IMR-90 (cell line): ENCODE data around the gene SLC35F3. TPM values are rescaled to one million over a fixed set of nuclear protein-coding genes. Genes with fewer than 3 reads are reported as not detected.
A peak's percentile ranks its signal among the peaks of the same experiment; 100 is the strongest.

ENCODE experiments used
- ATAC-seq: fragments of 200-7000 bp; cut with Tn5 transposase; 2 replicates; pipeline ENCODE4 v1.9.1; 2020; ENCODE audit warnings: low read depth, mild to moderate bottlenecking, moderate library complexity
- BruUV-seq: library from RNA; stranded (reverse); fragments of 400-500 nt; replicated peaks from 2 replicates; lab custom pipeline; 2021; lab: Mats Ljungman, UMichigan
- CTCF ChIA-PET: fragments of 300-600 bp; formaldehyde crosslinking; extraction: SDS; loops from one replicate; lab custom pipeline; 2021; ENCODE audit warnings: antibody characterized with exemption; lab: Yijun Ruan, JAX
- POLR2A ChIA-PET: fragments of 300-600 bp; sonication (Branson Sonifier 250); formaldehyde crosslinking; loops from one replicate; lab custom pipeline; 2022; ENCODE audit warnings: antibody characterized with exemption; ENCODE audit not compliant: unreplicated experiment; lab: Charles Lee
- DNase-seq: peaks from one replicate; pipeline ENCODE4 v3.0.0; 2013
- H2AFZ ChIP-seq: replicated peaks from 2 replicates; pipeline ENCODE3; 2013; ENCODE audit warnings: low read length, mild to moderate bottlenecking; ENCODE audit not compliant: poor library complexity
- H2AK5ac ChIP-seq: 2 replicates; pipeline ENCODE4 v1.6.1; 2013; ENCODE audit warnings: low read depth, low read length, inconsistent platforms
- H2AK9ac ChIP-seq: replicated peaks from 2 replicates; pipeline ENCODE3; 2013; ENCODE audit warnings: mild to moderate bottlenecking, low read depth, low read length, moderate library complexity; ENCODE audit not compliant: poor library complexity
- H2BK120ac ChIP-seq: 2 replicates; pipeline ENCODE4 v1.6.1; 2013; ENCODE audit warnings: low read depth, low read length, inconsistent platforms
- H2BK15ac ChIP-seq: 3 replicates; pipeline ENCODE4 v1.6.1; 2013; ENCODE audit warnings: low read depth, low read length, inconsistent platforms
- H2BK20ac ChIP-seq: 2 replicates; pipeline ENCODE4 v1.6.1; 2013; ENCODE audit warnings: low read depth, mild to moderate bottlenecking, inconsistent platforms, low read length, moderate library complexity
- H2BK5ac ChIP-seq: 2 replicates; pipeline ENCODE4 v1.6.1; 2013; ENCODE audit warnings: mild to moderate bottlenecking, low read depth, low read length, inconsistent platforms; ENCODE audit not compliant: poor library complexity, severe bottlenecking
- H3K14ac ChIP-seq: replicated peaks from 2 replicates; pipeline ENCODE4 v1.6.1; 2013; ENCODE audit warnings: low read depth, low read length, inconsistent platforms
- H3K18ac ChIP-seq: 2 replicates; pipeline ENCODE4 v1.6.1; 2013; ENCODE audit warnings: low read depth, low read length, control low read depth
- H3K23ac ChIP-seq: 2 replicates; pipeline ENCODE4 v1.6.1; 2013; ENCODE audit warnings: low read depth, low read length, inconsistent platforms
- H3K27ac ChIP-seq: 2 replicates; pipeline ENCODE4 v1.5.1; 2013; ENCODE audit warnings: mild to moderate bottlenecking, control low read depth, low read length; ENCODE audit not compliant: insufficient read depth
- H3K27me3 ChIP-seq: 2 replicates; pipeline ENCODE4 v1.6.1; 2013; ENCODE audit warnings: low read length; ENCODE audit not compliant: control insufficient read depth, insufficient read depth
- H3K36me3 ChIP-seq: 2 replicates; pipeline ENCODE4 v1.6.1; 2013; ENCODE audit warnings: low read length, mixed read lengths; ENCODE audit not compliant: control insufficient read depth, insufficient read depth
- H3K4ac ChIP-seq: 2 replicates; pipeline ENCODE4 v1.6.1; 2013; ENCODE audit warnings: low read depth, low read length, inconsistent platforms
- H3K4me1 ChIP-seq: 2 replicates; pipeline ENCODE4 v1.6.1; 2013; ENCODE audit warnings: low read length, mixed read lengths; ENCODE audit not compliant: control insufficient read depth, insufficient read depth
- H3K4me2 ChIP-seq: 2 replicates; pipeline ENCODE4 v1.6.1; 2013; ENCODE audit warnings: low read depth, mild to moderate bottlenecking, control low read depth, low read length, moderate library complexity
- H3K4me3 ChIP-seq: 2 replicates; pipeline ENCODE4 v1.5.1; 2013; ENCODE audit warnings: low read depth, mild to moderate bottlenecking, control low read depth, low read length, moderate library complexity; ENCODE audit not compliant: insufficient read depth
- H3K56ac ChIP-seq: 2 replicates; pipeline ENCODE4 v1.6.1; 2013; ENCODE audit warnings: low read length, inconsistent platforms; ENCODE audit not compliant: insufficient read depth; ENCODE audit errors: extremely low read depth
- H3K79me1 ChIP-seq, 2 experiments: 2 replicates each; pipeline ENCODE4 v1.6.1; 2013; ENCODE audit warnings: low read length in 2 of 2, inconsistent platforms in 1 of 2, low read depth in 1 of 2
- H3K9ac ChIP-seq: 2 replicates; pipeline ENCODE4 v1.6.1; 2013; ENCODE audit warnings: low read depth, low read length, control low read depth
- H3K9me1 ChIP-seq: 2 replicates; pipeline ENCODE4 v1.6.1; 2013; ENCODE audit warnings: low read length, inconsistent platforms; ENCODE audit not compliant: insufficient read depth
- H3K9me3 ChIP-seq: 2 replicates; pipeline ENCODE4 v1.6.1; 2013; ENCODE audit warnings: low read length; ENCODE audit not compliant: control insufficient read depth, insufficient read depth
- H4K20me1 ChIP-seq: 2 replicates; pipeline ENCODE4 v1.6.1; 2013; ENCODE audit warnings: low read length, inconsistent platforms; ENCODE audit not compliant: insufficient read depth
- H4K5ac ChIP-seq: 2 replicates; pipeline ENCODE4 v1.6.1; 2013; ENCODE audit warnings: mild to moderate bottlenecking, low read depth, low read length, control low read depth
- H4K8ac ChIP-seq, 2 experiments: 2 replicates each; pipeline ENCODE4 v1.6.1; 2013; ENCODE audit warnings: low read depth in 2 of 2, low read length in 2 of 2, control low read depth in 1 of 2, inconsistent platforms in 1 of 2
- H4K91ac ChIP-seq: 2 replicates; pipeline ENCODE4 v1.6.1; 2013; ENCODE audit warnings: low read depth, low read length, inconsistent platforms; ENCODE audit not compliant: insufficient read depth
- BHLHE40 ChIP-seq: fragments of 150-350 bp; IDR thresholded peaks from 2 replicates; pipeline ENCODE4 v1.6.1; 2016; ENCODE audit warnings: mild to moderate bottlenecking, low read depth, low read length
- CEBPB ChIP-seq: IDR thresholded peaks from 2 replicates; pipeline ENCODE4 v1.6.1; 2012; ENCODE audit warnings: low read depth, low read length, improper control_type of control experiment
- CHD1 ChIP-seq: IDR thresholded peaks from 2 replicates; pipeline ENCODE4 v1.6.1; 2012; ENCODE audit warnings: low read depth, low read length, improper control_type of control experiment
- FOS ChIP-seq: fragments of 150-350 bp; IDR thresholded peaks from 2 replicates; pipeline ENCODE4 v1.6.1; 2016; ENCODE audit warnings: low read depth, low read length
- MAFK ChIP-seq: IDR thresholded peaks from 2 replicates; pipeline ENCODE4 v1.6.1; 2012; ENCODE audit warnings: low read depth, low read length, improper control_type of control experiment
- MAZ ChIP-seq: IDR thresholded peaks from 2 replicates; pipeline ENCODE4 v1.6.1; 2012; ENCODE audit warnings: low read depth, mild to moderate bottlenecking, low read length, improper control_type of control experiment, moderate library complexity, borderline replicate concordance
- MXI1 ChIP-seq: IDR thresholded peaks from 2 replicates; pipeline ENCODE4 v1.6.1; 2012; ENCODE audit warnings: low read depth, mild to moderate bottlenecking, low read length, moderate library complexity, borderline replicate concordance
- NFE2L2 ChIP-seq: fragments of 150-350 bp; IDR thresholded peaks from 2 replicates; pipeline ENCODE4 v1.6.1; 2016; ENCODE audit warnings: low read depth, mild to moderate bottlenecking, low read length
- POLR2A ChIP-seq: IDR thresholded peaks from 2 replicates; pipeline ENCODE4 v1.6.1; 2012; ENCODE audit warnings: mild to moderate bottlenecking, low read depth, low read length
- RAD21 ChIP-seq: IDR thresholded peaks from 2 replicates; pipeline ENCODE4 v1.6.1; 2012; ENCODE audit warnings: low read length, improper control_type of control experiment
- RCOR1 ChIP-seq: IDR thresholded peaks from 2 replicates; pipeline ENCODE4 v1.6.1; 2012; ENCODE audit warnings: mild to moderate bottlenecking, low read length, improper control_type of control experiment; ENCODE audit not compliant: insufficient replicate concordance
- RFX5 ChIP-seq: IDR thresholded peaks from 2 replicates; pipeline ENCODE4 v1.8.0; 2012; ENCODE audit warnings: low read depth, mild to moderate bottlenecking, low read length, moderate library complexity
- SMC3 ChIP-seq: fragments of 150-350 bp; IDR thresholded peaks from 2 replicates; pipeline ENCODE4 v1.6.1; 2016; ENCODE audit warnings: low read depth, mild to moderate bottlenecking, antibody characterized with exemption, low read length, moderate library complexity
- dilution Hi-C: fragments of 300-500 bp; cut with HindIII; formaldehyde crosslinking; loops from one replicate; pipeline ENCODE4 v1.14.3; 2018; ENCODE audit warnings: low sequenced_read_pairs; ENCODE audit not compliant: unreplicated experiment
- in situ Hi-C: fragments of 300-500 bp; cut with MboI; formaldehyde crosslinking; loops from 3 replicates; pipeline ENCODE4 v1.14.3; 2019; ENCODE audit warnings: low sequenced_read_pairs, inconsistent platforms, mixed read lengths
- intact Hi-C: fragments of 100-400 bp; cut with micrococcal nuclease; formaldehyde crosslinking; loops from 2 replicates; pipeline ENCODE4 v1.10.0; 2022
- polyA plus RNA-seq, 3 experiments: library from polyadenylated mRNA; depleted of rRNA; stranded (reverse); fragments of >200 nt; gene quantifications; 2 replicates each; pipeline ENCODE4 v1.2.3, GENCODE V29; 2012; ENCODE audit warnings: low replicate concordance in 1 of 3
- total RNA-seq: library from RNA; depleted of rRNA; stranded (reverse); fragments of >200 nt; gene quantifications from 2 replicates; pipeline ENCODE4 v1.2.3, GENCODE V29; 2012
- TF ChIP-seq, protein P1 (sequence below): fragments of 150-350 bp; IDR thresholded peaks from 2 replicates; pipeline ENCODE4 v1.6.1; 2017; ENCODE audit warnings: mild to moderate bottlenecking, antibody characterized with exemption, low read length, low read depth
- TF ChIP-seq, protein P2 (sequence below): conservative IDR thresholded peaks from 2 replicates; pipeline ENCODE4 v1.5.1; 2012; ENCODE audit warnings: mild to moderate bottlenecking, low read depth, low read length, improper control_type of control experiment
- TF ChIP-seq, protein P3 (sequence below): fragments of 150-350 bp; IDR thresholded peaks from 2 replicates; pipeline ENCODE4 v1.6.1; 2016; ENCODE audit warnings: low read depth, mild to moderate bottlenecking, low read length, moderate library complexity, borderline replicate concordance

SLC35F3 gene
- total and polyA plus RNA-seq, 2 of the 4 experiments (the other 2 are of a cell fraction) = under 0.01 to 0.17 TPM

DNA sequence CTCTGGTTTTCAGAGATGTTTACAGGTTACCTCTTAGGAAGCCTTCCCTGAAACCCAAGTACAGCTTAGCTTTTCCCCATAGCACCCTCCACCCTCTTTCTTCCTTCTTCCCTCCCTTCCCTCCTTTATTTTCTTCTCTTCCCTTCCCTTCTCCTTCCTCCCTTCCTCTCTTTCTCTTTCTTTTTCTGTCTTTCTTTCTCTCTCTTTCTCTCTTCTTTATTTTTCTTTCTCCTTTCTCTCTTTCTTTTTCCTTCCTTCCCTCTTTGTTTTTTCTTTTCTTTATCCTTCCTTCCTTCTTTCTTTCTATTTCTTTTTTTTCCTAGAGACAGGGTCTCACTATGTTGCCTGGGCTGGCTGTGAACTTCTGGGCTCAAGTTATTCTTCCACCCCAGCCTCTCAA, 231.6 kb downstream of the SLC35F3 start:
- Histone ChIP-seq H4K20me1 (no peaks in the 10 kb centered on the region), H3K9ac (no peak overlapping the region), H3K23ac (no peak overlapping the region), H3K36me3 (no peaks in the 10 kb centered on the region), H4K5ac (no peak overlapping the region), H4K91ac (no peak overlapping the region), H3K4me1 (no peaks in the 10 kb centered on the region; the same call in 1 of the 2 replicates), H3K79me1 (no peaks in the 10 kb centered on the region), H3K9me1 (no peaks in the 10 kb centered on the region), H2BK15ac (peak overlapping the region; percentile 72; the same call in 2 of the 3 replicates), H4K8ac (no peak overlapping the region), H2AK5ac (no peak overlapping the region), H3K4ac (no peak overlapping the region), H3K4me3 (no peak overlapping the region), H3K56ac (no peak overlapping the region), H3K9me3 (no peaks in the 10 kb centered on the region), H2AK9ac (no peak overlapping the region), H2BK20ac (no peak overlapping the region), H3K14ac (no peak overlapping the region), H3K4me2 (no peak overlapping the region), H3K18ac (no peak overlapping the region), H3K27ac (no peak overlapping the region), H2BK120ac (no peak overlapping the region), H2AFZ (no peak overlapping the region), H2BK5ac (no peak overlapping the region), H3K27me3 (no peaks in the 10 kb centered on the region)
- TF ChIP-seq, protein P1, sequence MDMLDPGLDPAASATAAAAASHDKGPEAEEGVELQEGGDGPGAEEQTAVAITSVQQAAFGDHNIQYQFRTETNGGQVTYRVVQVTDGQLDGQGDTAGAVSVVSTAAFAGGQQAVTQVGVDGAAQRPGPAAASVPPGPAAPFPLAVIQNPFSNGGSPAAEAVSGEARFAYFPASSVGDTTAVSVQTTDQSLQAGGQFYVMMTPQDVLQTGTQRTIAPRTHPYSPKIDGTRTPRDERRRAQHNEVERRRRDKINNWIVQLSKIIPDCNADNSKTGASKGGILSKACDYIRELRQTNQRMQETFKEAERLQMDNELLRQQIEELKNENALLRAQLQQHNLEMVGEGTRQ = no peak
- TF ChIP-seq FOS = no peak
- TF ChIP-seq CEBPB = no peak
- no peak for TF ChIP-seq MAFK
- TF ChIP-seq RCOR1 = no peak
- no peak for TF ChIP-seq MXI1
- TF ChIP-seq NFE2L2 = no peak
- TF ChIP-seq POLR2A = no peak
- TF ChIP-seq, protein P2, sequence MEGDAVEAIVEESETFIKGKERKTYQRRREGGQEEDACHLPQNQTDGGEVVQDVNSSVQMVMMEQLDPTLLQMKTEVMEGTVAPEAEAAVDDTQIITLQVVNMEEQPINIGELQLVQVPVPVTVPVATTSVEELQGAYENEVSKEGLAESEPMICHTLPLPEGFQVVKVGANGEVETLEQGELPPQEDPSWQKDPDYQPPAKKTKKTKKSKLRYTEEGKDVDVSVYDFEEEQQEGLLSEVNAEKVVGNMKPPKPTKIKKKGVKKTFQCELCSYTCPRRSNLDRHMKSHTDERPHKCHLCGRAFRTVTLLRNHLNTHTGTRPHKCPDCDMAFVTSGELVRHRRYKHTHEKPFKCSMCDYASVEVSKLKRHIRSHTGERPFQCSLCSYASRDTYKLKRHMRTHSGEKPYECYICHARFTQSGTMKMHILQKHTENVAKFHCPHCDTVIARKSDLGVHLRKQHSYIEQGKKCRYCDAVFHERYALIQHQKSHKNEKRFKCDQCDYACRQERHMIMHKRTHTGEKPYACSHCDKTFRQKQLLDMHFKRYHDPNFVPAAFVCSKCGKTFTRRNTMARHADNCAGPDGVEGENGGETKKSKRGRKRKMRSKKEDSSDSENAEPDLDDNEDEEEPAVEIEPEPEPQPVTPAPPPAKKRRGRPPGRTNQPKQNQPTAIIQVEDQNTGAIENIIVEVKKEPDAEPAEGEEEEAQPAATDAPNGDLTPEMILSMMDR = no peak
- TF ChIP-seq CHD1 = no peak
- TF ChIP-seq RFX5 = no peak
- no peak for TF ChIP-seq SMC3
- TF ChIP-seq, protein P3, sequence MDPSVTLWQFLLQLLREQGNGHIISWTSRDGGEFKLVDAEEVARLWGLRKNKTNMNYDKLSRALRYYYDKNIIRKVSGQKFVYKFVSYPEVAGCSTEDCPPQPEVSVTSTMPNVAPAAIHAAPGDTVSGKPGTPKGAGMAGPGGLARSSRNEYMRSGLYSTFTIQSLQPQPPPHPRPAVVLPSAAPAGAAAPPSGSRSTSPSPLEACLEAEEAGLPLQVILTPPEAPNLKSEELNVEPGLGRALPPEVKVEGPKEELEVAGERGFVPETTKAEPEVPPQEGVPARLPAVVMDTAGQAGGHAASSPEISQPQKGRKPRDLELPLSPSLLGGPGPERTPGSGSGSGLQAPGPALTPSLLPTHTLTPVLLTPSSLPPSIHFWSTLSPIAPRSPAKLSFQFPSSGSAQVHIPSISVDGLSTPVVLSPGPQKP = no peak
- TF ChIP-seq RAD21 = no peak
- TF ChIP-seq BHLHE40 = no peak
- no peak for TF ChIP-seq MAZ
- DNase-seq = no peak
- no TSS peak for BruUV-seq
- CTCF ChIA-PET = no interaction called here
- in situ Hi-C loops = loop anchor here (25.0 kb wide), 2 partner anchors 176 to 976 kb away; no protein-coding TSS in a partner anchor
- POLR2A ChIA-PET = no interaction called here
- intact Hi-C loops = no loop called here
- no peak for ATAC-seq
- dilution Hi-C loops = no loop called here
